Omental fat pad (tissue), 4 donors: Measurements from ENCODE around the gene LRRC45. TPM values are rescaled to one million over a fixed set of nuclear protein-coding genes. Genes with fewer than 3 reads are reported as not detected.

Source experiments
- ATAC-seq: fragments of 150-250 bp; one replicate; pipeline ENCODE4 v1.9.1; 2016; ENCODE audit warnings: mild to moderate bottlenecking, moderate library complexity; ENCODE audit not compliant: low FRiP score
- DNase-seq: peaks from one replicate; pipeline ENCODE4 v3.0.0-alpha.2; 2019; ENCODE audit warnings: low spot score
- total RNA-seq, 4 donors: library from RNA; depleted of rRNA; stranded (reverse); fragments of >200 nt; gene quantifications; one replicate each; pipeline ENCODE4 v1.1.0, GENCODE V29; 2016
- TF ChIP-seq, protein P1 (sequence below), 3 donors: fragments of 450-650 bp; IDR thresholded peaks; one replicate each; pipeline ENCODE4 v1.5.1; 2016 to 2017; ENCODE audit warnings: antibody characterized with exemption in 3 of 3, mild to moderate bottlenecking in 3 of 3, moderate library complexity in 2 of 3

The LRRC45 gene
- total RNA-seq, 4 donors from 2014 or later: 4.7 to 12.3 (median 5.6) TPM

GRCh38 chr17:82055023-82055964 is 32.2 kb downstream of the LRRC45 start:
- TF ChIP-seq, protein P1, sequence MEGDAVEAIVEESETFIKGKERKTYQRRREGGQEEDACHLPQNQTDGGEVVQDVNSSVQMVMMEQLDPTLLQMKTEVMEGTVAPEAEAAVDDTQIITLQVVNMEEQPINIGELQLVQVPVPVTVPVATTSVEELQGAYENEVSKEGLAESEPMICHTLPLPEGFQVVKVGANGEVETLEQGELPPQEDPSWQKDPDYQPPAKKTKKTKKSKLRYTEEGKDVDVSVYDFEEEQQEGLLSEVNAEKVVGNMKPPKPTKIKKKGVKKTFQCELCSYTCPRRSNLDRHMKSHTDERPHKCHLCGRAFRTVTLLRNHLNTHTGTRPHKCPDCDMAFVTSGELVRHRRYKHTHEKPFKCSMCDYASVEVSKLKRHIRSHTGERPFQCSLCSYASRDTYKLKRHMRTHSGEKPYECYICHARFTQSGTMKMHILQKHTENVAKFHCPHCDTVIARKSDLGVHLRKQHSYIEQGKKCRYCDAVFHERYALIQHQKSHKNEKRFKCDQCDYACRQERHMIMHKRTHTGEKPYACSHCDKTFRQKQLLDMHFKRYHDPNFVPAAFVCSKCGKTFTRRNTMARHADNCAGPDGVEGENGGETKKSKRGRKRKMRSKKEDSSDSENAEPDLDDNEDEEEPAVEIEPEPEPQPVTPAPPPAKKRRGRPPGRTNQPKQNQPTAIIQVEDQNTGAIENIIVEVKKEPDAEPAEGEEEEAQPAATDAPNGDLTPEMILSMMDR (IDR thresholded peaks at IDR 0.05): no peak
- ATAC-seq (no peak), DNase-seq (no peak)

GRCh38 chr17:82055965-82056728 is 33.0 kb downstream of the LRRC45 start:
- TF ChIP-seq, protein P1 (IDR thresholded peaks at IDR 0.05): no peak
- DNase-seq (no peak), ATAC-seq (no peak)

GRCh38 chr17:82056729-82057621 is 33.9 kb downstream of the LRRC45 start:
- no peak for ATAC-seq
- no peak for DNase-seq
- TF ChIP-seq, protein P1 (IDR thresholded peaks at IDR 0.05): no peak

GRCh38 chr17:82058230-82058854 is 35.2 kb downstream of the LRRC45 start:
- TF ChIP-seq, protein P1 (IDR thresholded peaks at IDR 0.05): no peak
- ATAC-seq (no peak), DNase-seq (no peak)

- ATAC-seq (no peak), DNase-seq (no peak)
- TF ChIP-seq, protein P1 (IDR thresholded peaks at IDR 0.05): no peak
These were observed 35.7 kb downstream of the LRRC45 start for GRCh38 chr17:82058855-82059249.
